Keratinocyte (primary cell): ENCODE results near the gene CD37. TPM values are rescaled to one million over a fixed set of nuclear protein-coding genes. Genes with fewer than 3 reads are reported as not detected.

Source experiments
- DNase-seq: peaks from one replicate; pipeline ENCODE4 v3.0.0-alpha.2; 2011; ENCODE audit warnings: low read depth, missing footprints, low spot score
- FAIRE-seq: peaks from 2 replicates; lab custom pipeline; 2011; peaks lifted over from hg19 to GRCh38; lab: Jason Lieb, UNC
- H2AFZ ChIP-seq: 2 replicates; pipeline ENCODE4 v1.6.0; 2012; ENCODE audit warnings: low read length, control low read depth, inconsistent platforms; ENCODE audit not compliant: control insufficient read depth
- H3K27ac ChIP-seq: 2 replicates; pipeline ENCODE4 v1.5.1; 2011; ENCODE audit warnings: low read length; ENCODE audit not compliant: control insufficient read depth, insufficient read depth
- H3K27me3 ChIP-seq: 3 replicates; pipeline ENCODE4 v1.6.0; 2011; ENCODE audit warnings: low read length; ENCODE audit not compliant: control insufficient read depth, insufficient read depth; ENCODE audit errors: extremely low read depth
- H3K36me3 ChIP-seq, 2 experiments: 2 replicates in 1 of 2; 3 replicates in 1 of 2; pipeline ENCODE4 v1.5.1; 2011; ENCODE audit warnings: low read length in 2 of 2, mild to moderate bottlenecking in 1 of 2; ENCODE audit not compliant: control insufficient read depth in 2 of 2, insufficient read depth in 2 of 2; ENCODE audit errors: extremely low read depth in 1 of 2
- H3K4me1 ChIP-seq: 3 replicates; pipeline ENCODE4 v1.5.1; 2011; ENCODE audit warnings: low read length; ENCODE audit not compliant: control insufficient read depth, insufficient read depth; ENCODE audit errors: extremely low read depth
- H3K4me2 ChIP-seq: 3 replicates; pipeline ENCODE4 v1.6.0; 2011; ENCODE audit warnings: low read depth, low read length; ENCODE audit not compliant: control insufficient read depth, insufficient read depth; ENCODE audit errors: extremely low read depth
- H3K4me3 ChIP-seq, 3 experiments: fragments of 200-600 bp in 1 of 3; sonication (generic) in 1 of 3; 2 replicates in 2 of 3; 3 replicates in 1 of 3; pipeline ENCODE4 v1.5.1; 2011 to 2016; ENCODE audit warnings: low read length in 3 of 3, mild to moderate bottlenecking in 3 of 3, control low read depth in 2 of 3, inconsistent platforms in 1 of 3, low read depth in 1 of 3, mixed read lengths in 1 of 3, mixed run types in 1 of 3, moderate library complexity in 1 of 3; ENCODE audit not compliant: control insufficient read depth in 2 of 3, insufficient read depth in 2 of 3; ENCODE audit errors: extremely low read depth in 1 of 3
- H3K79me2 ChIP-seq: 2 replicates; pipeline ENCODE4 v1.6.0; 2012; ENCODE audit warnings: low read length; ENCODE audit not compliant: control insufficient read depth, insufficient read depth
- H3K9ac ChIP-seq: 3 replicates; pipeline ENCODE4 v1.6.0; 2011; ENCODE audit warnings: low read length; ENCODE audit not compliant: control insufficient read depth, insufficient read depth; ENCODE audit errors: extremely low read depth
- H3K9me1 ChIP-seq: 3 replicates; pipeline ENCODE4 v1.6.0; 2011; ENCODE audit warnings: low read length; ENCODE audit not compliant: control insufficient read depth, insufficient read depth; ENCODE audit errors: extremely low read depth
- H3K9me3 ChIP-seq: 2 replicates; pipeline ENCODE4 v1.5.1; 2012; ENCODE audit warnings: low read depth, low read length; ENCODE audit not compliant: control insufficient read depth
- H4K20me1 ChIP-seq: 3 replicates; pipeline ENCODE4 v1.6.0; 2011; ENCODE audit warnings: low read length; ENCODE audit not compliant: control insufficient read depth, insufficient read depth; ENCODE audit errors: extremely low read depth
- CTCF ChIP-seq, 3 experiments: IDR thresholded peaks in 1 of 3; conservative IDR thresholded peaks in 1 of 3; optimal IDR thresholded peaks in 1 of 3; 2 replicates in 2 of 3; 3 replicates in 1 of 3; pipeline versions ENCODE3 to v1.5.1; 2011; ENCODE audit warnings: low read length in 3 of 3, mild to moderate bottlenecking in 3 of 3, moderate library complexity in 2 of 3, control low read depth in 1 of 3, inconsistent platforms in 1 of 3; ENCODE audit not compliant: insufficient read depth in 2 of 3; ENCODE audit errors: extremely low read depth in 1 of 3
- EZH2 ChIP-seq: IDR thresholded peaks from one replicate; pipeline ENCODE4 v1.6.1; 2012; ENCODE audit warnings: inconsistent platforms, mild to moderate bottlenecking, low read length, moderate library complexity
- dilution Hi-C: fragments of 300-500 bp; cut with MboI; formaldehyde crosslinking; loops from one replicate; pipeline ENCODE4 v1.7.0; 2020; ENCODE audit warnings: low sequenced_read_pairs; ENCODE audit not compliant: extremely low pct_ligation_motif_present
- polyA plus RNA-seq, 5 experiments: library from polyadenylated mRNA; depleted of rRNA in 3 of 5; stranded (reverse) in 3 of 5; stranded (forward) in 1 of 5; unstranded in 1 of 5; fragments of >200 nt; gene quantifications; 1 replicate in 1 of 5; 2 replicates in 3 of 5; 3 replicates in 1 of 5; pipeline versions ENCODE4 v1.2.1 to v1.2.3, GENCODE V29; 2011 to 2012; ENCODE audit warnings: missing spikeins in 2 of 5, low read depth in 1 of 5, low replicate concordance in 1 of 5

Gene CD37
- polyA plus RNA-seq, 1 donor (not counting 4 experiments of a cell fraction or from before 2014, with no cell fraction given): not detected

DNA sequence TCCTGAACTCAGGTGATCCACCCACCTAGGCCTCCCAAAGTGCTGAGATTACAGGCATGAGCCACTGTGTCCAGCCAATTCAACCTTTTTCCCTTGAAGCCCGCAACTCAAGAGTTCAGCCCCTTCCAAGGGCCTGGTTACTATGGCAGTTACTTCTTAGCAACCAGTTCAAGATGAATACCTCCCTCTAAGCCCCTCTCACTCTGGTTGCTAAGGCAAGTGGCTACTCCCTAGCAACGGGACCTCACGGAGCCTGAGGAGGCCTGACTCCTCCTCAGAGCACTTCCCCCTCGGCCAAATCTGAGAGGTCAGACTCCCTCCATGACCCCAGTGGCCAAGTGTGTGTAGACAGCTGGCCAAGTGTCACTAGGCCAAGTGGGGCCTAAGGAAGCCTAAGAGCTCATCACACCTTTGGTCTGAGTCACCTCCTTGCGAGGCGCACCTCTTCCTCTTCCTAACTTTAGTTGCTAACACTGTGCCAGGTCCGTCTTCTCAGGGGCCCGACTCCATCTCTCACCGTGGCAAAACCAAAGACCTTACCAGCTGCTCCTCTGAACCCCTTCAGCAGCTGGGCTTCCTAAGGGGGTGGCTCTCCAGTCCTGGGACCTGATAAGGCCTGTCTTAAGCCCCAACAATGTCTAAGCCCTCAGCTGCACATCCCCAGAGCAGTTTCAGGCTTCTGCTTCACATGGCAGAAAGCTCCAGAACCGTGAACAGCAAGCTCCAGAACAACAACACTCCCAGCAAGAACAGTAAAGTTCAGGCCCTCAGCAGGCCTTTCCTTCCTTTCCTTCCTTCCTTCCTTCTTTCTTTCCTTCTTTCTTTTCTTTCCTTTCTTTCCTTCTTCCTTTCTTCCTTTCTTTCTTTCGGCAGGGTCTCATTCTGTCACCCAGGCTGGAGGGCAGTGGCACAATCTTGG lies 9.6 kb downstream of the CD37 start:
- no peaks in the 10 kb centered on the region for H3K79me2 ChIP-seq
- H3K27me3 ChIP-seq: no peaks in the 10 kb centered on the region
- H3K4me2 ChIP-seq: no peak overlapping the region
- no peaks in the 10 kb centered on the region for H4K20me1 ChIP-seq
- H2AFZ ChIP-seq: no peak overlapping the region
- dilution Hi-C loops: no loop called here
- TF ChIP-seq CTCF (optimal IDR thresholded peaks at IDR 0.05 in 1 of 3, IDR thresholded peaks at IDR 0.05 in 1 of 3, conservative IDR thresholded peaks at IDR 0.05 in 1 of 3; ENCODE audit: extremely low read depth in 1 of 3, insufficient read depth in 2 of 3, low read length in 3 of 3) (no peak), EZH2 (no peak)
- no peak overlapping the region for H3K4me3 ChIP-seq
- H3K36me3 ChIP-seq: peaks cover 6 to 12% of the 10 kb centered on the region in 2 experiments
- H3K9me1 ChIP-seq: no peaks in the 10 kb centered on the region
- H3K9ac ChIP-seq: no peak overlapping the region
- FAIRE-seq: no peak
- no peak for DNase-seq
- H3K4me1 ChIP-seq: no peaks in the 10 kb centered on the region
- no peak overlapping the region for H3K27ac ChIP-seq
- no peaks in the 10 kb centered on the region for H3K9me3 ChIP-seq

DNA sequence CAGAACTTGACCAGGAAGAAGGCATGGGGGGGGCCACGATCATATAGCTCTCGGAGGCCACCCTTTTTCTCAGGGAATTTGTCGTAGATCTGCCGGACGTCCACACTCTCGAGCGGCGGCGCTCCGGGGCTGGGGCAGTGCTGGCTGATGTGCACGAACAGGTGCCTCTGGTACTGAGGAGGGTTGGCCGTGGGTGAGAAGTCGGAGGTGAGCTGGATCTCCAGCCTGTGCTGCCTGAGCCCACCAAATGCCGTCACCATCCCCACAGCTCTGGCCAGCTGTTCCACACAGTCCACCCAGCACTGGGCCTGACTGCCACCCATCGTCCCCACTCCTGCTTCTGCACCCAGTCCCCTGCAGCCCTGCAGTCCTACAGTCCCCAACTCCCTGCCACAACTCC lies 12.0 kb downstream of the CD37 start:
- H3K79me2 ChIP-seq: no peaks in the 10 kb centered on the region
- TF ChIP-seq EZH2 (no peak), CTCF (optimal IDR thresholded peaks at IDR 0.05 in 1 of 3, IDR thresholded peaks at IDR 0.05 in 1 of 3, conservative IDR thresholded peaks at IDR 0.05 in 1 of 3; ENCODE audit: extremely low read depth in 1 of 3, insufficient read depth in 2 of 3, low read length in 3 of 3) (no peak)
- H3K36me3 ChIP-seq: peaks cover 6 to 11% of the 10 kb centered on the region in 2 experiments
- H3K4me1 ChIP-seq: no peaks in the 10 kb centered on the region
- H3K9ac ChIP-seq: no peak overlapping the region
- H3K27ac ChIP-seq: no peak overlapping the region
- dilution Hi-C loops: no loop called here
- no peak for FAIRE-seq
- H3K9me3 ChIP-seq: no peaks in the 10 kb centered on the region
- DNase-seq: no peak
- H3K4me2 ChIP-seq: no peak overlapping the region
- H3K4me3 ChIP-seq: no peak overlapping the region
- H3K9me1 ChIP-seq: no peaks in the 10 kb centered on the region
- no peaks in the 10 kb centered on the region for H4K20me1 ChIP-seq
- no peaks in the 10 kb centered on the region for H3K27me3 ChIP-seq
- H2AFZ ChIP-seq: no peak overlapping the region
